PC-9 (cell line): ENCODE data around the gene PHLDB2. TPM values are rescaled to one million over a fixed set of nuclear protein-coding genes. Genes with fewer than 3 reads are reported as not detected.

Source experiments
- Bru-seq: library from RNA; stranded (reverse); fragments of 400-500 nt; gene quantifications from one replicate; lab custom pipeline; 2021; lab: Mats Ljungman, UMichigan
- BruChase-seq, 2 experiments: library from RNA; stranded (reverse); fragments of 400-500 nt; gene quantifications; one replicate each; lab custom pipeline; 2021; lab: Mats Ljungman, UMichigan
- BruUV-seq: library from RNA; stranded (reverse); fragments of 400-500 nt; replicated peaks from 2 replicates; lab custom pipeline; 2021; lab: Mats Ljungman, UMichigan
- CTCF ChIA-PET: fragments of 300-600 bp; sonication (Branson Sonifier 250); formaldehyde crosslinking; loops from one replicate; lab custom pipeline; 2022; ENCODE audit warnings: antibody characterized with exemption; lab: Charles Lee
- POLR2A ChIA-PET: fragments of 300-600 bp; sonication (Branson Sonifier 250); formaldehyde crosslinking; loops from one replicate; lab custom pipeline; 2022; ENCODE audit warnings: antibody characterized with exemption; ENCODE audit not compliant: unreplicated experiment; lab: Charles Lee
- DNase-seq, 2 experiments: peaks; one replicate each; pipeline versions ENCODE4 v3.0.0 to v3.0.0-alpha.2; 2015 to 2022; ENCODE audit warnings: mixed read lengths in 1 of 2
- H2AFZ ChIP-seq: fragments of 200-600 bp; sonication (generic); 2 replicates; pipeline ENCODE4 v1.8.1; 2017; ENCODE audit warnings: antibody characterized with exemption
- H3F3A ChIP-seq: fragments of 200-600 bp; sonication (generic); 2 replicates; pipeline ENCODE4 v1.8.1; 2017; ENCODE audit warnings: antibody characterized with exemption, mild to moderate bottlenecking, low read depth; ENCODE audit not compliant: insufficient read depth
- H3K27ac ChIP-seq: fragments of 200-600 bp; sonication (generic); 2 replicates; pipeline ENCODE4 v1.6.1; 2016; ENCODE audit warnings: mixed run types
- H3K27me3 ChIP-seq: fragments of 200-600 bp; sonication (generic); 2 replicates; pipeline ENCODE4 v1.6.1; 2016; ENCODE audit warnings: low read depth, mixed run types; ENCODE audit not compliant: insufficient read depth
- H3K36me3 ChIP-seq: fragments of 200-600 bp; sonication (generic); 2 replicates; pipeline ENCODE4 v1.6.1; 2016; ENCODE audit warnings: low read depth, mixed run types
- H3K4me1 ChIP-seq: fragments of 200-600 bp; sonication (generic); replicated peaks from 2 replicates; pipeline ENCODE4 v1.6.1; 2016; ENCODE audit warnings: mixed run types; ENCODE audit not compliant: insufficient read depth
- H3K4me2 ChIP-seq: fragments of 200-600 bp; sonication (generic); 2 replicates; pipeline ENCODE4 v1.6.1; 2017; ENCODE audit warnings: mixed run types
- H3K4me3 ChIP-seq: fragments of 200-600 bp; sonication (generic); 2 replicates; pipeline ENCODE4 v1.6.1; 2016; ENCODE audit warnings: mixed run types
- H3K79me2 ChIP-seq: fragments of 200-600 bp; sonication (generic); 2 replicates; pipeline ENCODE4 v1.6.1; 2017; ENCODE audit warnings: low read depth, mixed run types
- H3K9me2 ChIP-seq: fragments of 200-600 bp; sonication (generic); 2 replicates; pipeline ENCODE4 v1.8.1; 2017; ENCODE audit warnings: mild to moderate bottlenecking; ENCODE audit not compliant: insufficient read depth
- H3K9me3 ChIP-seq: fragments of 200-600 bp; sonication (generic); 2 replicates; pipeline ENCODE4 v1.8.1; 2016; ENCODE audit warnings: low read depth; ENCODE audit not compliant: insufficient read depth
- H4K20me1 ChIP-seq: fragments of 200-600 bp; sonication (generic); 2 replicates; pipeline ENCODE4 v1.8.1; 2017; ENCODE audit not compliant: insufficient read depth
- EZH2 ChIP-seq: fragments of 200-600 bp; sonication (generic); IDR thresholded peaks from 2 replicates; pipeline ENCODE4 v1.8.0; 2017; ENCODE audit warnings: antibody characterized with exemption, low read depth
- intact Hi-C: fragments of 100-400 bp; cut with micrococcal nuclease; formaldehyde crosslinking; loops from one replicate; pipeline ENCODE4 v1.10.0; 2022; ENCODE audit not compliant: unreplicated experiment
- long read RNA-seq: library from polyadenylated mRNA; stranded (forward); transcript quantifications from one replicate; pipeline ENCODE4 v2.0.0, GENCODE V29; 2022
- total RNA-seq: library from RNA; stranded (reverse); gene quantifications from 2 replicates; pipeline ENCODE4 v1.2.3, GENCODE V29; 2021
- TF ChIP-seq, protein P1 (sequence below): fragments of 200-600 bp; sonication (generic); conservative IDR thresholded peaks from 2 replicates; pipeline ENCODE4 v1.6.1; 2017; ENCODE audit warnings: mixed run types, antibody characterized with exemption, mild to moderate bottlenecking, moderate library complexity

Gene PHLDB2
- total RNA-seq (42.7 and 55.0 TPM in 2 replicates), Bru-seq, nascent RNA (percentile 94 among the genes with signal in this experiment), BruChase-seq, experiment 1, labeled RNA remaining after a 2-hour chase (percentile 98 among the genes with signal in this experiment), BruChase-seq, experiment 2, labeled RNA remaining after a 6-hour chase (percentile 93 among the genes with signal in this experiment)
- long read RNA-seq, full-length matches to known transcripts, result 6 of 28 reads
- long read RNA-seq, partial matches to known transcripts, result 4 of 28 reads
- long read RNA-seq, other reads (novel, unspliced or antisense), result 18 of 28 reads

GRCh38 chr3:111859061-111859973 is at the start of gene PHLDB2:
Gene PHLDB2, plus strand, starts transcription at chr3:111859265. Its CDS starts 24,813 bp downstream, at chr3:111884078.
- Histone ChIP-seq H3K9me3 (peaks cover 1% of the 10 kb centered on the region; the same call in 1 of the 2 replicates), H3K4me2 (peak within 1 kb of the TSS; percentile 90), H3K79me2 (peaks cover 55% of the 10 kb centered on the region), H3K36me3 (0 out of 2 replicates have a peak, but pooled peaks cover 3% of the 10 kb centered on the region), H3K9me2 (no peaks in the 10 kb centered on the region), H3K4me1 (peaks cover 45% of the 10 kb centered on the region), H3K27me3 (no peaks in the 10 kb centered on the region), H3K4me3 (peak within 1 kb of the TSS; percentile 65), H3F3A (peaks cover 39% of the 10 kb centered on the region), H3K27ac (peak within 1 kb of the TSS; percentile 88), H2AFZ (peak within 1 kb of the TSS; percentile 81), H4K20me1 (no peaks in the 10 kb centered on the region)
- ChIA-PET CTCF (interaction anchor here (0.6 to 1.6 kb wide), 16 partner anchors 34 to 274 kb away, joined by 3 to 32 read pairs (median 5); partner anchors contain the start of gene ABHD10), POLR2A (interaction anchor here (0.5 to 2.6 kb wide), 18 partner anchors 8 to 265 kb away, joined by 3 to 16 read pairs (median 4); partner anchors contain the start of gene ABHD10)
- intact Hi-C loops, result loop anchor here (10.0 kb wide), 1 partner anchor 215 kb away; no protein-coding TSS in a partner anchor
- BruUV-seq, result no TSS peak
- DNase-seq, result peak; percentile 89 to 97
- TF ChIP-seq EZH2, result no peak
- TF ChIP-seq, protein P1, sequence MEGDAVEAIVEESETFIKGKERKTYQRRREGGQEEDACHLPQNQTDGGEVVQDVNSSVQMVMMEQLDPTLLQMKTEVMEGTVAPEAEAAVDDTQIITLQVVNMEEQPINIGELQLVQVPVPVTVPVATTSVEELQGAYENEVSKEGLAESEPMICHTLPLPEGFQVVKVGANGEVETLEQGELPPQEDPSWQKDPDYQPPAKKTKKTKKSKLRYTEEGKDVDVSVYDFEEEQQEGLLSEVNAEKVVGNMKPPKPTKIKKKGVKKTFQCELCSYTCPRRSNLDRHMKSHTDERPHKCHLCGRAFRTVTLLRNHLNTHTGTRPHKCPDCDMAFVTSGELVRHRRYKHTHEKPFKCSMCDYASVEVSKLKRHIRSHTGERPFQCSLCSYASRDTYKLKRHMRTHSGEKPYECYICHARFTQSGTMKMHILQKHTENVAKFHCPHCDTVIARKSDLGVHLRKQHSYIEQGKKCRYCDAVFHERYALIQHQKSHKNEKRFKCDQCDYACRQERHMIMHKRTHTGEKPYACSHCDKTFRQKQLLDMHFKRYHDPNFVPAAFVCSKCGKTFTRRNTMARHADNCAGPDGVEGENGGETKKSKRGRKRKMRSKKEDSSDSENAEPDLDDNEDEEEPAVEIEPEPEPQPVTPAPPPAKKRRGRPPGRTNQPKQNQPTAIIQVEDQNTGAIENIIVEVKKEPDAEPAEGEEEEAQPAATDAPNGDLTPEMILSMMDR, result no peak

DNA sequence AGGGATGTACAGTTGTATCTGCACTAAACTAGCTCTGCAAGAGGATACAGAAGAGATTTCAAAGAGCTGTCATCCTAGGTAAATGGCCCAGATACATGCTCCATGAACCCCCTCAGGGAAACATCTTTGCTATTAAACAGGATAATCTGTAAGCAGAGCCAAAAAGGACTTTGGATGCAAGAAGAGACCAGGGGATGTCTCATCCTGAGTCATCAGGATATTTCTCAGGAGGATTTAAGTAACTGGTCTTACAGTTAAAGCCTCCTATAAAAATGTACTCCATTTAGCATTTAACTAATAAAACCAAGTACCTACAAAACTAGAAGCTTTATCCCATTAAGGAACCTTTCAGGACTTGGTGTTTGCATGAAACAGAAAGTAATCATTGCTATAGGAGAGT is 48.2 kb upstream of the PHLDB2 start:
- Histone ChIP-seq H3K4me3 (no peak overlapping the region), H3K9me2 (no peaks in the 10 kb centered on the region), H3F3A (no peaks in the 10 kb centered on the region; the same call in 1 of the 2 replicates), H3K36me3 (no peaks in the 10 kb centered on the region), H3K27me3 (no peaks in the 10 kb centered on the region), H3K27ac (peak overlapping the region; percentile 37), H3K9me3 (peaks cover 6% of the 10 kb centered on the region), H4K20me1 (no peaks in the 10 kb centered on the region), H2AFZ (no peak overlapping the region), H3K79me2 (no peaks in the 10 kb centered on the region), H3K4me1 (peaks cover 44% of the 10 kb centered on the region), H3K4me2 (peak overlapping the region; percentile 19; the same call in 1 of the 2 replicates)
- POLR2A ChIA-PET, result no interaction called here
- no peak for TF ChIP-seq EZH2
- TF ChIP-seq, protein P1, result no peak
- CTCF ChIA-PET, result no interaction called here
- no TSS peak for BruUV-seq
- DNase-seq, result peak in 1 of 2 experiments; percentile 51
- intact Hi-C loops, result no loop called here

DNA sequence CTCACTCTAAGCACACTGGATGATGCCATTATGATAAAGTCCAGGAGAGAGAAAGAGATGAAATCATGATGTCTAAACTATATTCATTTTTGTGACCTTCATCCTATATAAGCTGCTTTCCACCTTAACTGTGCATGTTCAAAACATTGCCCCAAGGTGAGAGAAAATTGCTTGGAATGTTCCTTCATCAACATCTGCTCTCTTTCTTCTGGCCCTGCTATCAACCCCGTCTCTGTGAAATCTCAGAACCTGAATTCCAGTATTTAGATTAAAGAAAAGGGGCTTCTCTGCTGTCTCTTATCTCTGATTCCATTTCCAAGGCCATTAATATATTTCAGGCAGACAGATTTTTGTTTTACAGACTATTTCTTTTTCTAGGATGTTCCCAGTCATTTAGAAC is 47.3 kb upstream of the PHLDB2 start:
- Histone ChIP-seq H4K20me1 (no peaks in the 10 kb centered on the region), H3K4me3 (no peak overlapping the region), H3K36me3 (no peaks in the 10 kb centered on the region), H3K9me2 (no peaks in the 10 kb centered on the region), H3K4me1 (peaks cover 44% of the 10 kb centered on the region), H3K27ac (peak overlapping the region; percentile 37; the same call in 1 of the 2 replicates), H3K9me3 (peaks cover 6% of the 10 kb centered on the region), H3K79me2 (no peaks in the 10 kb centered on the region), H3K4me2 (no peak overlapping the region), H3K27me3 (no peaks in the 10 kb centered on the region), H2AFZ (no peak overlapping the region), H3F3A (no peaks in the 10 kb centered on the region; the same call in 1 of the 2 replicates)
- TF ChIP-seq, protein P1, result no peak
- TF ChIP-seq EZH2, result no peak
- BruUV-seq, result no TSS peak
- ChIA-PET POLR2A (no interaction called here), CTCF (no interaction called here)
- intact Hi-C loops, result no loop called here
- no peak for DNase-seq
